ENCODE results near the gene LZTS3. TPM values are rescaled to one million over a fixed set of nuclear protein-coding genes. Genes with fewer than 3 reads are reported as not detected.

The LZTS3 gene
- polyA plus RNA-seq, 3 donors, result 0.05 to 0.45 TPM; not detected in 1

GRCh38 chr20:3163099-3164042, 10.0 kb downstream of the LZTS3 start:
- WGBS (ENCODE audit: insufficient coverage), result 98% methylated on average over 7 of the region's 14 CpGs
- Histone ChIP-seq H3K4me3 (replicated peaks in 1 of 3; ENCODE audit: low read depth in 2 of 3, low read length in 3 of 3) (no peak overlapping the region), H3K36me3 (replicated peaks in 1 of 2; ENCODE audit: control insufficient read depth in 1 of 2, insufficient read depth in 2 of 2, low read length in 2 of 2) (no peaks in the 10 kb centered on the region), H3K9ac (ENCODE audit: insufficient read depth, low read length, poor library complexity, severe bottlenecking) (no peak overlapping the region), H3K79me2 (ENCODE audit: insufficient read depth, low read length) (peaks cover 15% of the 10 kb centered on the region), H3K27ac (ENCODE audit: low read depth in 1 of 2, low read length in 2 of 2) (no peak overlapping the region), H3K4me2 (replicated peaks; ENCODE audit: extremely low read depth, low read length, poor library complexity, severe bottlenecking) (no peak overlapping the region), H3K27me3 (ENCODE audit: control insufficient read depth in 2 of 2, insufficient read depth in 2 of 2, low read length in 2 of 2) (peaks cover 2 to 24% of the 10 kb centered on the region in 2 donors), H3K4me1 (ENCODE audit: control insufficient read depth in 1 of 2, insufficient read depth in 2 of 2, low read length in 2 of 2) (peaks cover 12 to 25% of the 10 kb centered on the region in 2 donors), H4K20me1 (ENCODE audit: insufficient read depth, low read length) (peaks cover 10% of the 10 kb centered on the region), H2AFZ (ENCODE audit: insufficient read depth, low read depth, low read length, poor library complexity, severe bottlenecking) (no peak overlapping the region), H3K9me3 (replicated peaks in 1 of 2; ENCODE audit: control insufficient read depth in 1 of 2, insufficient read depth in 1 of 2, low read length in 2 of 2) (peaks cover 0 to 10% of the 10 kb centered on the region in 2 donors)
- no peaks in the 10 kb centered on the region for H3K36me3 Mint-ChIP-seq
- H3K4me3 Mint-ChIP-seq, result no peak overlapping the region
- peaks cover 20% of the 10 kb centered on the region for H3K4me1 Mint-ChIP-seq
- intact Hi-C loops (cut with micrococcal nuclease), result no loop called here
- TF ChIP-seq, protein P1, sequence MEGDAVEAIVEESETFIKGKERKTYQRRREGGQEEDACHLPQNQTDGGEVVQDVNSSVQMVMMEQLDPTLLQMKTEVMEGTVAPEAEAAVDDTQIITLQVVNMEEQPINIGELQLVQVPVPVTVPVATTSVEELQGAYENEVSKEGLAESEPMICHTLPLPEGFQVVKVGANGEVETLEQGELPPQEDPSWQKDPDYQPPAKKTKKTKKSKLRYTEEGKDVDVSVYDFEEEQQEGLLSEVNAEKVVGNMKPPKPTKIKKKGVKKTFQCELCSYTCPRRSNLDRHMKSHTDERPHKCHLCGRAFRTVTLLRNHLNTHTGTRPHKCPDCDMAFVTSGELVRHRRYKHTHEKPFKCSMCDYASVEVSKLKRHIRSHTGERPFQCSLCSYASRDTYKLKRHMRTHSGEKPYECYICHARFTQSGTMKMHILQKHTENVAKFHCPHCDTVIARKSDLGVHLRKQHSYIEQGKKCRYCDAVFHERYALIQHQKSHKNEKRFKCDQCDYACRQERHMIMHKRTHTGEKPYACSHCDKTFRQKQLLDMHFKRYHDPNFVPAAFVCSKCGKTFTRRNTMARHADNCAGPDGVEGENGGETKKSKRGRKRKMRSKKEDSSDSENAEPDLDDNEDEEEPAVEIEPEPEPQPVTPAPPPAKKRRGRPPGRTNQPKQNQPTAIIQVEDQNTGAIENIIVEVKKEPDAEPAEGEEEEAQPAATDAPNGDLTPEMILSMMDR (IDR thresholded peaks at IDR 0.05), result no peak
- H3K27ac Mint-ChIP-seq, result peak overlapping the region in 1 of 7 donors; percentile 21
- DNase-seq, result no peak
- peaks cover 0 to 4% (median 2%) of the 10 kb centered on the region in 7 donors for H3K9me3 Mint-ChIP-seq
- H3K27me3 Mint-ChIP-seq (ENCODE audit: low read depth in 3 of 3), result peaks cover 20 to 35% (median 31%) of the 10 kb centered on the region in 3 donors

- Mint-ChIP-seq H3K27ac (no peak overlapping the region), H3K4me1 (peaks cover 31% of the 10 kb centered on the region), H3K36me3 (no peaks in the 10 kb centered on the region), H3K4me3 (no peak overlapping the region), H3K9me3 (peaks cover 0 to 4% (median 0%) of the 10 kb centered on the region in 7 donors), H3K27me3 (ENCODE audit: low read depth in 3 of 3) (peaks cover 11 to 23% (median 22%) of the 10 kb centered on the region in 3 donors)
- Histone ChIP-seq H3K36me3 (replicated peaks in 1 of 2; ENCODE audit: control insufficient read depth in 1 of 2, insufficient read depth in 2 of 2, low read length in 2 of 2) (no peaks in the 10 kb centered on the region), H3K4me3 (replicated peaks in 1 of 3; ENCODE audit: low read depth in 2 of 3, low read length in 3 of 3) (no peak overlapping the region), H3K27me3 (ENCODE audit: control insufficient read depth in 2 of 2, insufficient read depth in 2 of 2, low read length in 2 of 2) (peaks cover 0 to 12% of the 10 kb centered on the region in 2 donors), H3K4me2 (replicated peaks; ENCODE audit: extremely low read depth, low read length, poor library complexity, severe bottlenecking) (no peak overlapping the region), H4K20me1 (ENCODE audit: insufficient read depth, low read length) (peaks cover 22% of the 10 kb centered on the region), H3K9me3 (replicated peaks in 1 of 2; ENCODE audit: control insufficient read depth in 1 of 2, insufficient read depth in 1 of 2, low read length in 2 of 2) (no peaks in the 10 kb centered on the region), H3K4me1 (ENCODE audit: control insufficient read depth in 1 of 2, insufficient read depth in 2 of 2, low read length in 2 of 2) (peaks cover 25 to 37% of the 10 kb centered on the region in 2 donors), H3K27ac (ENCODE audit: low read depth in 1 of 2, low read length in 2 of 2) (no peak overlapping the region), H2AFZ (ENCODE audit: insufficient read depth, low read depth, low read length, poor library complexity, severe bottlenecking) (peak overlapping the region; percentile 9), H3K9ac (ENCODE audit: insufficient read depth, low read length, poor library complexity, severe bottlenecking) (no peak overlapping the region), H3K79me2 (ENCODE audit: insufficient read depth, low read length) (peaks cover 28% of the 10 kb centered on the region)
- intact Hi-C loops (cut with micrococcal nuclease), result no loop called here
- WGBS (ENCODE audit: insufficient coverage), result 84% methylated on average over 9 of the region's 11 CpGs
- TF ChIP-seq, protein P1 (IDR thresholded peaks at IDR 0.05), result no peak
- DNase-seq, result no peak
Measured at GRCh38 chr20:3162080-3162611, 11.2 kb downstream of the LZTS3 start.
